NCI-H1694 (cell line): ENCODE data around the gene MTMR8.

Experiments
- DNase-seq: peaks from one replicate; lab custom pipeline; 2025; lab: John Stamatoyannopoulos, UW

The MTMR8 gene

GRCh38 chrX:64306712-64307111 is 88.5 kb downstream of the MTMR8 start:
- DNase-seq: no peak

- no peak for DNase-seq
Observed at GRCh38 chrX:64291123-64291522, 104.1 kb downstream of the MTMR8 start.

DNA sequence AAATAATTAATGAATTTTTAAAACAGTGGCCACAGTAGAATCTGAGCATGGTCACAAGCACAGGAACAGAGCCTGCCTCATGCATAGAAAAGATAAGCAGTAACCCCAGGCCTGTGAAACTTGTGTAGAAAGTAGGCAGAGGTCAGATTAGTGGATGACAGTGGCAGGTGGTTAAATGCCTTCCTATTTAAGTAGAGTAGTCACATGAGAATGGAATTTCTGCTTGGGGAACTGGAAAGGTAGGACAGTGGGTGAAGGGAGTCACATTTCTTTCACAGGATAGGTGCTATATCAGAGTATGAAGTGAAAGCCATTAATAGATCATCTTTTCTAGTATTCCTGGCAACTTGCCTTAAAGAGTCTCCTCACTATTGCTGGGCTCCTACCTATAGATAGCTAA is 130.0 kb downstream of the MTMR8 start:
- DNase-seq: no peak

DNA sequence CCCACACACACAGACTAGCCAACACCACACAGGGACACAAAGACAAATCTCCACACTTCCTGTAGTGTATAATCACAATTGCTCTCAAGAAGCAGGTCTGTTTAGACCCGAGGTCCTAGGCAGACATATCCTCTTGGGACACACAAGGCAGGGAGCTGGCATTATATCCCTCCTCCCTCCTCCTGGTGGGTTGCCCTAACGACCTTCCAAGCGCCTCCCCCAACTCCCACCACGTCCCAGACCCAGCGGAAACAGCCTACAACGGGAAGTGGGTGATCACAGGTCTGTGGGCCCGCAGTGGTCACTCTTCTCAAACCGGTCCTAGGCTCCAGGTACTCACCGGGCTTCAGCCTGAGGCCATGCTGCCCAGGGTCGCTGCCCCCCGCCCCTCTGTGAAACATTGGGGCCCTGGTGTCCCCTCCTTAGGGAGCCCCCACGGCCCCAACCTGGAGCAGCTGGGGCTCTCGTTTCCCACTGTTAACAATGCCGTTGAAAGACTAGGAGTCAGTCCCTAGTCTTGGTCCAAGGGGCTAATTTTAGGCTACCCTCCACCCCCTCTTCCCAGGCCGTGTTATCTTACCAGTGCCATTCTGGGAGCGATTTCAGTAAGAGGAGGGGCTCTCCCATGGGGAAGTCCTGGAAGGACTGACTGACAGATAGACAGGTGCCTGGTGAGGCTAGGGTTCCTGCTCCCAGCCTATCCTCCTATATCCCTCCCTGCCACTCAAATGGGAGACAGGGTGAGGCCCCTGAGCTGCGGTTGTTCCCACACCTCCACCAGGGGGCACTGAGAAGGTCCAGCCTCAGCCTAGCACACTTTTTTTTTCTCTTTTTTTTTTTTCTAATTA is 164.9 kb downstream of the MTMR8 start, which contains the start of gene ASB12:
ASB12 (minus strand) TSS at position 485 of the 848 bp plus-strand sequence. CDS start 4,957 bp downstream, outside the sequence.
- no peak for DNase-seq

- no peak for DNase-seq
Observed at GRCh38 chrX:64229154-64229553, 166.1 kb downstream of the MTMR8 start.
